K562 (cell line): ENCODE results near the gene ADPGK.

ENCODE experiments used
- EZH2 ChIP-seq: IDR thresholded peaks from 2 replicates; pipeline ENCODE4 v1.6.1; 2012; ENCODE audit warnings: low read depth, mild to moderate bottlenecking, inconsistent platforms, low read length, borderline replicate concordance
- KDM1A ChIP-seq, 2 experiments: fragments of 450-650 bp; IDR thresholded peaks; 2 replicates each; pipeline ENCODE4 v1.6.1; 2016; ENCODE audit warnings: mild to moderate bottlenecking in 2 of 2
- MTA1 ChIP-seq: fragments of 450-650 bp; IDR thresholded peaks from 2 replicates; pipeline ENCODE4 v1.6.1; 2017; ENCODE audit warnings: borderline replicate concordance
- RCOR1 ChIP-seq, 2 experiments: IDR thresholded peaks; 2 replicates each; pipeline ENCODE4 v1.6.1; 2012; ENCODE audit warnings: low read depth in 2 of 2, low read length in 2 of 2, borderline replicate concordance in 1 of 2, improper control_type of control experiment in 1 of 2
- TSHZ1 ChIP-seq: fragments of 250-450 bp; sonication (Bioruptor Pico); IDR thresholded peaks from 2 replicates; pipeline ENCODE4 v1.4.0; 2020; ENCODE audit warnings: mild to moderate bottlenecking, moderate library complexity
- ZFP91 ChIP-seq: sonication (generic); formaldehyde crosslinking; IDR thresholded peaks from 2 replicates; pipeline ENCODE4 v1.8.0; 2022; ENCODE audit warnings: mild to moderate bottlenecking, missing genetic modification reagents
- ZZZ3 ChIP-seq: fragments of 450-650 bp; IDR thresholded peaks from 2 replicates; pipeline ENCODE4 v1.6.1; 2016; ENCODE audit warnings: antibody characterized with exemption, mild to moderate bottlenecking, moderate library complexity
- TF ChIP-seq, protein P1 (sequence below): sonication (generic); formaldehyde crosslinking; IDR thresholded peaks from 2 replicates; pipeline ENCODE4 v1.8.1; 2022; ENCODE audit warnings: missing genetic modification reagents

DNA sequence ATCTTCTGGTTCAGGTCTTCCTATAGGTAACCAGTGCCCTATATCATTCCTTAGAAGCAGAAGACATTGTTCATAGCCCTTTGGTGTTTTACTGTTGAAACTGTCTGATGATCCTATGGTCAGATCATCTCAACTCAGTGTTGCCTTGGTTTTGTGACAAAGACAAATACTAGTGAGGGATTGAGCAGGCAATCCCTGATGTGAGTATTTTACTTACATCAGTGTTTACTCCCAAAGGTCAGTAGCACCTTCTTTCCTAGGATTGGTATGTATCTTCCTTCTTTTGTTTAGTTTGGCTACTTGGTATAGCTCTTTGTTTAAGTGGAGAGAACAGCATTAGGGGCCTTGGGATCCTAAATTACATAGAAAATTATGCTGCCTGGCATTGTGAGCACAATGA is 56.4 kb downstream of the ADPGK start:
- TF ChIP-seq, protein P1, sequence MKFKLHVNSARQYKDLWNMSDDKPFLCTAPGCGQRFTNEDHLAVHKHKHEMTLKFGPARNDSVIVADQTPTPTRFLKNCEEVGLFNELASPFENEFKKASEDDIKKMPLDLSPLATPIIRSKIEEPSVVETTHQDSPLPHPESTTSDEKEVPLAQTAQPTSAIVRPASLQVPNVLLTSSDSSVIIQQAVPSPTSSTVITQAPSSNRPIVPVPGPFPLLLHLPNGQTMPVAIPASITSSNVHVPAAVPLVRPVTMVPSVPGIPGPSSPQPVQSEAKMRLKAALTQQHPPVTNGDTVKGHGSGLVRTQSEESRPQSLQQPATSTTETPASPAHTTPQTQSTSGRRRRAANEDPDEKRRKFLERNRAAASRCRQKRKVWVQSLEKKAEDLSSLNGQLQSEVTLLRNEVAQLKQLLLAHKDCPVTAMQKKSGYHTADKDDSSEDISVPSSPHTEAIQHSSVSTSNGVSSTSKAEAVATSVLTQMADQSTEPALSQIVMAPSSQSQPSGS (CRISPR knock-in tag): no peak
- TF ChIP-seq TSHZ1 (no peak), KDM1A (IDR thresholded peaks at IDR 0.05) (no peak), ZZZ3 (no peak), MTA1 (no peak), EZH2 (no peak), RCOR1 (IDR thresholded peaks at IDR 0.05; ENCODE audit: borderline replicate concordance in 1 of 2, low read depth in 2 of 2, low read length in 2 of 2) (no peak), ZFP91 (CRISPR knock-in tag) (no peak)
